ENCODE data around the gene OR8J3.
"Not testable (repeated sequence)": the region's sequence is repeated elsewhere in the genome, so short reads cannot be mapped to it uniquely, and the experiment has no call there.

The OR8J3 gene

GRCh38 chr11:56140151-56140661, at the start of gene OR8J3:
TSS of gene OR8J3 (minus strand) at chr11:56140201. CDS start at chr11:56137718, 2,483 bp downstream.
- no peak for DNase-seq

GRCh38 chr11:56188602-56189001, 48.6 kb upstream of the OR8J3 start:
- no peak for DNase-seq

- no peak for DNase-seq
These were observed 43.5 kb upstream of the OR8J3 start for GRCh38 chr11:56183459-56183858.

GRCh38 chr11:56176318-56176717, 36.3 kb upstream of the OR8J3 start, which contains the start of gene OR5J2:
TSS of gene OR5J2 (plus strand) at chr11:56176618. CDS start at chr11:56176618, 0 bp downstream.
- DNase-seq: no peak

GRCh38 chr11:56172256-56172830, 32.3 kb upstream of the OR8J3 start:
- DNase-seq: no peak

- no peak for DNase-seq
These were observed 23.8 kb upstream of the OR8J3 start for GRCh38 chr11:56163804-56164203.

GRCh38 chr11:56160217-56160616, 20.2 kb upstream of the OR8J3 start, which contains the start of gene OR8K5:
TSS of gene OR8K5 (minus strand) at chr11:56160317. CDS start at chr11:56160317, 0 bp downstream.
- no peak for DNase-seq

GRCh38 chr11:56152333-56152732, 12.3 kb upstream of the OR8J3 start:
- DNase-seq: no peak

- DNase-seq: no peak
These were observed 11.4 kb upstream of the OR8J3 start for GRCh38 chr11:56151376-56151775.

GRCh38 chr11:56143681-56144080, 3.7 kb upstream of the OR8J3 start:
- DNase-seq: not testable (repeated sequence)

GRCh38 chr11:56122073-56122472, 17.9 kb downstream of the OR8J3 start, which contains the start of gene OR8H3:
TSS of gene OR8H3 (plus strand) at chr11:56122373. CDS start at chr11:56122373, 0 bp downstream.
- no peak for DNase-seq

- no peak for DNase-seq
These were observed 36.7 kb downstream of the OR8J3 start, which contains the start of gene OR8H2 for GRCh38 chr11:56103210-56103737. TSS of gene OR8H2 (plus strand) at chr11:56103687. CDS start at chr11:56105043, 1,356 bp downstream.

- DNase-seq: no peak
These were observed 47.0 kb downstream of the OR8J3 start, which contains the start of gene OR8I2 for GRCh38 chr11:56093008-56093407. TSS of gene OR8I2 (plus strand) at chr11:56093308. CDS start at chr11:56093308, 0 bp downstream.

- DNase-seq: no peak
These were observed 50.3 kb downstream of the OR8J3 start for GRCh38 chr11:56089697-56090096.

Data from islet precursor cell (in vitro differentiated cells).